HG03558 (cell line): ENCODE data around the gene P2RY13.

Source experiments
- ATAC-seq: cut with Tn5 transposase; IDR thresholded peaks from one replicate; pipeline ENCODE4 v1.9.1; 2021; ENCODE audit warnings: moderate number of reproducible peaks; ENCODE audit not compliant: unreplicated experiment; ENCODE audit errors: extremely low read depth

P2RY13 gene

GRCh38 chr3:151297429-151297828 lies 31.9 kb downstream of the P2RY13 start:
- ATAC-seq = no peak

DNA sequence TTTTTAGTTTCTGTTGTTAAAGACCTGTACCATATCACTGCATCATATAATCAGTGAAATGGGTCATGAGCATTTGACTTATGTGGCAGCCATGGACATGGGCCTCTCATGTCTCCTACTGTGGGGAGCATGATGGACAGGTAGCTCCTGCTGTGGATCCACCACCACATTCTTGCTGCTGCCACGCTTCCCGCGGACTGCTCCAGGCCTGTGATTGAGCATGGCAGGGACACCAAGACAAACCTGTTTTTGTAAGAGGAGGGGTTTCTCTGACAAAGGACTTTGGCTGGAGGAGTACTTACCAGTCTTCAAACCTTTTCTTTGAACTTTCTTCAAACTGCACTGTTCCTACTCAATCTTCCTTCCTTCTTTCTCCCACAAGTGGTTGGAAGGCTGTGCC lies 33.1 kb downstream of the P2RY13 start:
- no peak for ATAC-seq

DNA sequence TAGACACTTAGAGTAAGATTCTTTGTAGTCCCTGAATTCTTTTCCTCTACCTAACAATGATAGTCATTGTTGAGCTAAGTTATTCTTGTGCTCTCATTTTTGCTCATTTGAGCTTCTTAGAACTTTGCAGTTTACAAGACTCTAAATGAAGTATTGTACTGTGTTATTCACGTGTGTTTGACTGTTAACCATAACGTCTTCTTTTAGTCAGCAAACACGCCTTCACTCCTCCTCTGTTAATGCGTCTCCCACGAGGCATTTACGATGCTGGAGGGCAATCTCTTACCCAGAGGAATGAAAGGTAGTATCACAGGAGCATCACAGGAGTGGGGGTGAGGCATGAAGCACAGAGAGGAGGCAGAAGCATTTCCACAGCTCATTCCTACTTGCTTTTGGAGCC lies 36.2 kb downstream of the P2RY13 start:
- ATAC-seq = no peak

DNA sequence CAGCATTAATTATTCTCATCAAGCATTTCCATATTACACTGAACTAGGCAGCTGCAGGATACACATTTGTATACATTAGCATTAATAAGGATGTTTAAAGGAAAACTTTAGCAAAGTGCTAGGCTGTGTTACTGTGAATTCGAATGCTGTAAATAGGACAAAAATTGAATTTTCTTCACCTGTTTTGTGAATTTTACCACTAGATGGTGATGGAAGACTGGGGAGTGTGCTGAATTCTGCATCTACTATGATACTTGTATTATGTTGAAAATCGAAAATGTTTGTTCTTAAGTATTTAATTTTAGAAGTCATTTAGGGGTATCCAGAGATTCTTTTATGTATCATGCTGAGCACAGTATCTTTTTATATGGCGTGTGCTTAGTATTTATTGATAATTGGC lies 38.7 kb downstream of the P2RY13 start:
- ATAC-seq = no peak

DNA sequence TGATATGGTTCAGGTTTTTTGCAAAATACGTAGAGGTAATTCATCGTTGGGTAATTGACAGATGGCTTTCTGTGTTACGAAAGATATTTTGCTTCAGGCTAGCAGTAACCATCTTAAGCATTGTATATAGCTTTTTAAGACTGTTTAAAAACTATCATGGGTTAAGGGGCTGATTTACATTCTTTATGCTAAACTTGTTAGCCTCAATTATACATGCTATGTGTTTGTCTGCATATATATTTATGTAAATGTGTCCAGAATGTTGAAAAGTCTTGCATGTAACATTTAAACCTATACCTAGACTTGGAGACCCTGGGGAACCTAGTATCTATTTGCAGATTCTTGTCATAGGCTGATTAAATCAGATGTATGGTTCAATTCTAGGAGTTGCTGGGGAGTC lies 39.9 kb downstream of the P2RY13 start:
- no peak for ATAC-seq

GRCh38 chr3:151285940-151286339 lies 43.4 kb downstream of the P2RY13 start:
- no peak for ATAC-seq

DNA sequence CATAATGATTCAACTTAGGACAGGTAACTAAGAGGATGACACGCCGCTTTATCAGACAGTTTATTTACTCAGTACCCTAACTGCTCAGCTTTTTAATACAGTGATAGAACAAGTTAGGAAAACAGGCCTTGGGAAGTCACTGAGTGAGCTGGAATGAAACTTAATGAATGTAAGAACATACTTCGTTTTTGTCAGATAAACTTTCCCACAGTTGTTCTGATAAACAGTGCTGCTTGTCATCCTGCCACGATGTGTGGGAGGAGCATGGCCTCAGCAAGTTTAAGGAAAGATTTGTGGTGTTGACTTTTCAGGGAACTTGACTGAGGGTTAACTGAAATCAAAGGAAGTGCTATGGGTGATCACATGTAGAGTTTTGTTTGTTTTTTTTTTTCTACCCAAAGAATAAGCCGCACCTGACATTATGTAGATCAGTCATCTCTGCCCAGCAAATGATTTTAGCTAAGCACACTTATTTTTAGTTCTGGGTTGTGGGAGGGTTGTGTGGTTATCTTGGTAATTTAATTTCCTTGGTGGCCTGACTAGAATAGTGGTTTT lies 45.4 kb downstream of the P2RY13 start:
- ATAC-seq = no peak

DNA sequence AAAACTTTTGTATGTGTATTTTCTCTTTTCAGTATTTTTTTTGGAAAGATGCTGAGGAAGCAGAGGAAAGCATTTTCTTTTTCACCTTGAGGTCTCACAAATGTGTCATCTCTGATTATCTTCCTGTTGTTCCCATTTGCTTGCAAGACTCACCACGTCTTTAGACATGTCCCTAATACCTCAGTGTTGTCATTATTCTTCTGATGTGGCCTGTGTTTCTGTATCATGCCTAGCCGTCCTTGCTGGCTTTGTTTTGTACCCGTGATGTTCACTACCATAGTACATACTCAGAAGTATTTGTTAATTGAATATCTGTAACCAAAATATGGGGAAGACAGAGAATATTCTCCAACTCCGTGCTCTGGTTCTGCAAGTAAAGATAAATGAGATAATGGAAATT lies 46.0 kb downstream of the P2RY13 start:
- no peak for ATAC-seq

DNA sequence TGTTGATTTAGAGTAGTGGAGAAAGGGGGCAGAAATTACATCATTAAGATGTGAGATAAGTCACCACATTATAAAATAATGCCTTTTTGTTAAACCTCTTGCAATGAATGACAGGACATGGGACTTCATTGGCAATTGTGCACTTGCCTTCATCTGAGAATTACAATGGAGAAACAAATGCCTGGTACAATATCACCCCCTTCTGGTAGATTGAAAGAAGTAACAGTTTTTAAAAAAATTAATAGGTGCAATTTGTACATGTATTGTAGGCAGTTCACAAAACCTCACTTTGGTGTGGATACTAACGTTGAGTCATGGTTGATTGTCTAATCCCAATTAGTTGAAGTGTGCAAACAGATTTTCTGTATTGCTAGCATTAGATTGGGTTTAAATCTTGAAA lies 46.4 kb downstream of the P2RY13 start:
- no peak for ATAC-seq

- no peak for ATAC-seq
Observed at GRCh38 chr3:151281671-151282324, 47.6 kb downstream of the P2RY13 start.

GRCh38 chr3:151278230-151278629 lies 51.1 kb downstream of the P2RY13 start, which contains the start of gene P2RY14:
Gene P2RY14 (minus strand): TSS chr3:151278542. CDS start chr3:151214316, 64,226 bp downstream.
- ATAC-seq = no peak

- ATAC-seq = peak; percentile 35
Observed at GRCh38 chr3:151276687-151277042, 52.7 kb downstream of the P2RY13 start.
